Measurements from ENCODE around the gene MCC.

- TF ChIP-seq POLR2A (IDR thresholded peaks at IDR 0.05): no peak
- TF ChIP-seq CTCF (IDR thresholded peaks at IDR 0.05): no peak
Measured at GRCh38 chr5:113125371-113125770, 362.9 kb downstream of the MCC start.
